Measurements from ENCODE around the gene LRRC7.
"Not testable (repeated sequence)": the region's sequence is repeated elsewhere in the genome, so short reads cannot be mapped to it uniquely, and the experiment has no call there.

The LRRC7 gene

DNA sequence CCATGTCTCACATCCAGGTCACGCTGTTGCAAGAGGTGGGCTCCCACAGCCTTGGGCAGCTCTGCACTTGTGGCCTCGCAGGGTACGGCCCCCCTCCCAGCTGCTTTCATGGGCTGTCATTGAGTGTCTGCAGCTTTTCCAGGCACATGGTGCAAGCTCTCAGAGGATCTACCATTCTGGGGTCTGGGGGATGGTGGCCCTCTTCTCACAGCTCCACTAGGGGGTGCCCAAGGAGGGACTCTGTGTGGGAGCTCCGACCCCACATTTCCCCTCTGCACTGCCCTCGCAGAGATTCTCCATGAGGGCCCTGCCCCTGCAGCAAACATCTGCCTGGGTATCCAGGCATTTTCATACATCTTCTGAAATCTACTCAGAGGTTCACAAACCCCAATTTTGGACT, 219.4 kb downstream of the LRRC7 start:
- no peak for FAIRE-seq

- FAIRE-seq, result no peak
Measured at GRCh38 chr1:69791311-69791710, 223.6 kb downstream of the LRRC7 start.

DNA sequence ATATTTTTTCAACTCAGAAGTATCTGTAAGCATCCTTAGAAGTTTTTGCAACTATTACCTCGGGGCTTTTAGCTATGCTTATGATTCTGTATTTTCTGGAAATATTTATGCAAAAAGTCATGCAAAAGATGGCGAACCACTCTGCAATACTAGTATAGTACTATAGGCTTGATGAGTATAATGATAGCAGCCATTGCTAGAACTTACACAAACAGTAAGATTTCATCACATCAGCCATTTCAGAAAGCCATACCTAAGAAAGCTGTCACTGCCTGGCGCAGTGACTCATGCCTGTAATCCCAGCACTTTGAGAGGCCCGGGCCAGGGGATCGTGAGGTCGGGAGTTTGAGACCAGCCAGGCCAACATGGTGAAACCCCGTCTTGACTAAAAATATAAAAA, 227.1 kb downstream of the LRRC7 start:
- no peak for FAIRE-seq

- FAIRE-seq, result no peak
Measured at GRCh38 chr1:69814926-69815325, 247.2 kb downstream of the LRRC7 start.

DNA sequence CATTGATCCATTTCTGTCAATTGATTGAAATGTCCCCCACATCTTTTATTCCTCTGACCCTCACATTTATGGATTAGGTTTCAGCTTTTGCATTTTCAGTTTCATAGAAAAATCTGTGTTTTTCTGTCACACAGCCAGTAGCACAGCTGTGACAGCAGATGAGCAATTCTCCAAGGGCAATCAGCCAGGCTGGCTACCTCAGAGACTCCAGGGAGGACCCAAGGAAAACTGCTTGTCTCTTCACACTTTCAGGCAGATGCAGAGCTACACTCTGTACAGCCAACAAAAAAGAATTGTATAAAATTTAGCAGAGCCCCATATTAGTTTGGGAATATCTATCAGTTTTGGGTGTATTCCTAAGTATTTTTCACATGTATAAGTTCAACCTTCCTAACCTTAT, 257.2 kb downstream of the LRRC7 start:
- FAIRE-seq, result no peak

GRCh38 chr1:69827732-69828131, 260.0 kb downstream of the LRRC7 start:
- no peak for FAIRE-seq

GRCh38 chr1:69833536-69833935, 265.8 kb downstream of the LRRC7 start:
- no peak for FAIRE-seq

DNA sequence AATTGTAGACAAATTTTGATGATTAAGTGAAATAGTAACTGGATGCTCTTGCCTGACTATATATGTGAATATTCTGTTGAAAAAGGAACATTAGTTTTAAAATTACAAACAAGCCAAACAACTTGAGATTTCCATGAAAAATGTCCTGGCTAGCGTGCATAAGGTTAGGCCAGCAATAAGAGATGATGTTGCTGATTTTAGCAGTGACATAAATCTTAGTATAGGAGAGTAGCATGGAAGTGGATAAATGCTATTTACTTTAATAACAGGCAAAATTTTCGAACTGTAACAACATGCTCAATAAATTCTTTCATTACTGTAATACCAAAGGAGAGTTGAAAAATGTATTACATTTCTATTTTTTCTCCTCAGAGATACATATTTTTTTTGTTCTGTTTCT, 266.6 kb downstream of the LRRC7 start:
- no peak for FAIRE-seq

- no peak for FAIRE-seq
Measured at GRCh38 chr1:69835955-69836354, 268.2 kb downstream of the LRRC7 start.

DNA sequence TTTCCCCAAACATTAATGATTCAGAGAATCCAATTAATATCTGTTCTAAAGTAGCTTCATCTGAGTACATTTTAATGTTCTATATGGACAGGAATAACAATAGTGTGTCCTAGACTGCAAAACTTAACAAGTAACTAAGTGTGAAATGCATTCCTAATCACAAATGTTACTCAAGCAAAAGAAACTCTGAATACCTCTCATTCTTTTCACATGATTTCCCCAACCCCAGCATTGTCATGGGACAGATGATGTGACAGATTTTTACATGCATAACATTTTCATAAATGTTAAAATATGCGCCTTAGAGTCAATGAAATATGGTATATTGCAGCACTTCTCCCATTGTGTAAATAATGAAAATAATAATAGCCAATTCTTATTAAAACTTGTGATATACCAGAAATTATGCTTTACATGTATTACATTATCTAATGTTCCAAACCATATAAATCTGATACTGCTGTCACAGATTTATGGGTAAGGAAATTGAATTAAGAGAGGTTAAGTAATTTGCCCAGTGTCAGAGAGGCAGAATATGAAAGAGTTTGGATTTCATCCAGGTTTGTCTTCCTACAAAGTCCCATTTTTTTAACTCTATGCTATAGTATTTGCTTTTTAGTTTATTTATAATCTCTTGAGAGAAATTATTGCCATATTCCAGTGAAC, 269.4 kb downstream of the LRRC7 start:
- no peak for FAIRE-seq

- FAIRE-seq, result no peak
Measured at GRCh38 chr1:69842326-69842725, 274.6 kb downstream of the LRRC7 start.

DNA sequence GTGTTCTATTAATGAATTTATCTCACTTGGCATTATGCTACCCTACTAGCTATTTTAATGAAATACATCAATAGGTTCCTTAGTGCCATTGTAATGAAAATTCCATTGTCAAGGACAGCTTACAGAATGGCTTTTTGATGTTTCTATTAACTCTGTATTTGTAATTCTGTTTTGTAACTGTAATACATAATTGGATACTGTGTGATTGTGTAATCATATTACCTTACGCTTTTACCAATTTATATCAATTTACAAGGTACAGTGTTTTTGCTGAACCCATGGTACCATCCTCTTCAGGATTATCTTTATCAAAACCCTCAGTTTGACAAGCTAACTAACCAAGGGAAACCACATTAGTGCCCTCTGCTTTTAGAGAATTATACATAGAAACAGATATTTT, 277.9 kb downstream of the LRRC7 start:
- no peak for FAIRE-seq

- FAIRE-seq, result no peak
Measured at GRCh38 chr1:69846267-69846666, 278.5 kb downstream of the LRRC7 start.

- no peak for FAIRE-seq
Measured at GRCh38 chr1:69847670-69848069, 279.9 kb downstream of the LRRC7 start.

DNA sequence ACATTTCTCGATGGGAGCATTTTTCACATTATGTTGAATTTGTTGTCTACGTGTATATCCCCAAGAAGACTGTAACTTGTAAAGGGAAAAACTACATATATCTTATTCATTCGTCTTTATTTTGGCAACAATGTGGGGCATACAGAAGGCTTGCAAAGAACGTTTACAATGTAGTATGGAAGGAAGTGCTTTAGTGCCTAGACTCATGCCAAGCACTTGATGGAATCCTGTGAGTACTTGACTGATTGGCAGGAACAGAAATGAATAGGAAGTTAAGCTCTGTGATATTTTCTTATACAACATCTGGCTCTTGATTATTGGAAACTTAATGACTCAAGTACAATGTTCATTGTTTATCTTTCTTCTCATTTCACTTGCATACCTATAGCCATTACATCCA, 284.4 kb downstream of the LRRC7 start:
- FAIRE-seq, result no peak

GRCh38 chr1:69852706-69853105, 285.0 kb downstream of the LRRC7 start:
- no peak for FAIRE-seq

DNA sequence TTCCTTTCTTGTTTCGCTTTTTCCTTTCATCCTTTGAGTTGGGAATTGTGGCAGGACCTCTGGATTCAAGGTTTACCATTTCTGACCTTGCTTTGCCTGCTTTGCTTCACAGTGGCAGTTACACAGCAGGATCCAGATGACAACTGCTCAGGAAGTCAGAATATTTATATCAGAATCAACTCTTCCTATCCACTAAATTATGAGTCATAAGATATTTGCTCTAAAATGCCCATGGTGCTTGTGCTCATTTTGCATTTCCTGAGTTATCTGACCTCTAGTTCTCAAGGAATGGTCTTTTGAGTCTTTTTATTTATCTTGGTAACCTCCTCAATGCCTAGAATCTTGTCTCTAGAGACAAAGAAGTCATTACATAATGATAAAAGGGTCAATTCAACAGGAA, 290.8 kb downstream of the LRRC7 start:
- FAIRE-seq, result no peak

DNA sequence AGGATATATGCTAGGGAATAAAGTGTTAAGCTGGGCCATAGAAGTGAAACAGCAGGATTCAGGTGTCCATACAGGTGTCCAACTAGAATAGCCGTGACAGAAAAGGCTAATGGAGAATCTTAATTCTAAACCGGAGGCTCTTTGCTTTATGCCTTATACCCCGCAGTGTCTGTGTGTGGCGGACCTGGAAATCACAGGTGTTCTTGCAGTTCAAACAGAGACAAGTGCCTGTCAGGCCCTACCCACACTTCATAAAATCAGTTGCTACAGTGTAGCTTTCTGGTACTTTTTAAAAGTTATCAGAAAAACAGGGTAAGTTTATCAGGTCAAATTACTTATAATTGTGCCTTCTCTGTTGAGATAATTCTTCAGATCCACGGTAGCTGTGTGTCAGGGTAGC, 293.9 kb downstream of the LRRC7 start:
- no peak for FAIRE-seq

DNA sequence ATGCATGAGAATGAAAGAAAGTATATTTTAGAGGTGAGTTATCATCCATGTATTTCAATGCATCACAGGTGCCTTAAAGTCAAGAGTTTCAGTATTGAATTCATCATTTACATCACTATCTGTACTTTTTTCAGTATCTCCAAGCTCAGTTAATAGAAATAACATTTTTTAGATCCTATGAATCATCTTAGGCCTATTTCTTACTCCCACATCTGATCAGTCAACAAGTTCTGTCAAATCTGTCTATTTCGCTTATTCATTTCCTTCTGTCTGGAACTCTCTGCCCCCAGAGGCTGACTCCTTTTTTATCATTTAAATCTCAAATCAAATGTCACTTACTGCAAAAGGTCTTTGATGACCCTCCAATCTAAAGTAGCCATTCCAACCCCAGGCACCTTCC, 295.2 kb downstream of the LRRC7 start:
- no peak for FAIRE-seq

DNA sequence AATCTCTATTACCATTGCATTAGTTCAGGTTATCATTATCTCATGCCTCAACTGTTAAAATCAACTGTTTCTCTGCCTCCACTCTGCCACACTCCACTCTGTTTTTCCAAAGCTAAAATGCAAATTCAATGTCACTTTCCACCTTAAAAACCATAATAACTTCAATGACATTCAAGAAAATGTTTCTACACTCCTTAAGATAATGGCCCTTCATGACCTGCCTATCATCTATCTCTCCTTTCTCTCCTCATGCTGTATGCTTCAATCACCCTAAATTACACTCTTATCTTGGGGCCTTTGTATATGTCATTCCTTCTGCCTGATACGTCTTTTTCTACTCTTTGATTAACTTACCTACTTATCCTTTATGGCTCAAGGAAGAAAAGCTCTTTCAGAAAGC, 296.0 kb downstream of the LRRC7 start:
- FAIRE-seq, result no peak

DNA sequence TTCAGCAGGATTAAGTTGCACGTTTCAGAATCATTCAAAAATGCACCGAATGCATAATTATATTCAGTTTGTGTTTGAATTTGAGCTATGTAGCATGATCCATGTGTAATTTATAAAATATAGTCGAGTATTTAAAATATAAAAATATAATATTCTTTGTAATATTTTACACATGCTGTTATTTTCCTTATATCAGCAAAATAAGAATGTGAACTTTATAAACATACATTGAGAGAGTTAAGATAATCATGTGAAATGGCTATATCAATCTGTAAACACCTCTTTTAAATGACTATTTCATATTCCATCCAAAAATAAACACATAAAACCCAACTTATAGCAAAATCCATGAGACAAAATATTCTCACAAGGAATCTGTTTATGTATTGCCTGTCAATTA, 303.7 kb downstream of the LRRC7 start:
- no peak for FAIRE-seq

DNA sequence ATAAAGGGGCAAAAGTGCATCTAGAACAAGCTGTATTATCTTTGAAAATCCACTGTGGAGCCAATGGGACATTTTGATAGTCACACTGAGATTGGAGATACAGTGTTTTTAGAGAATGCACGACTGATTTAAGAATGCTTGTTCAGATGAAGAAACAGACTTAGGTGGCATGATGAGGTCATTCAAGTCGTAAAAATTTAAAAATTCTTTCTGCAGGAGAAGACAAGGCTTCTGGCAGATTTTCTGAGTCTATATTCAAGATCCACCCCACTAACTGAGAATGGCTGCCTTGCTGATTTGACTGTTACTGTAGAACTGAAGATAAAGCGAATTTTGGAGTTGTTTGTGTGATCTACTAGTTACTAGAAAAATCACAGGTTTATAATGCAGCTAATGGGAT, 310.6 kb downstream of the LRRC7 start:
- FAIRE-seq, result no peak

GRCh38 chr1:69888016-69888415, 320.3 kb downstream of the LRRC7 start:
- not testable (repeated sequence) for FAIRE-seq

DNA sequence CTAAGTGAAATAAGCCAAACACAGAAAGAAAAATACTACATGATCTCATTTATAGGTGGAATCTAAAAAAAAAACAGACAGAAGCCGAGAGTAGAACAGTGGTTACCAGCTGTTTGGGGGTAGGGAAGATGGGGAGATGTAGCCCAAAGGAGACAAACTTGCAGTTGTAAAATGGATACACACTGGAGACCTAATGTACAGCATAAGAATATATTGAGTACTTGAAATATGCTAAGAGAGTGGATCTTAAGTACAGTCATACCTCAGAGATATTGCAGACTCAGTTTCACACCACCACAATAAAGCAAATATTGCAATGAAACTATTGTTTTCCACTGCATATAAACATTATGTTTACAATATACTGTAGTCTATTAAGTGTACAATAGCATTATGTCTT, 320.9 kb downstream of the LRRC7 start:
- no peak for FAIRE-seq

DNA sequence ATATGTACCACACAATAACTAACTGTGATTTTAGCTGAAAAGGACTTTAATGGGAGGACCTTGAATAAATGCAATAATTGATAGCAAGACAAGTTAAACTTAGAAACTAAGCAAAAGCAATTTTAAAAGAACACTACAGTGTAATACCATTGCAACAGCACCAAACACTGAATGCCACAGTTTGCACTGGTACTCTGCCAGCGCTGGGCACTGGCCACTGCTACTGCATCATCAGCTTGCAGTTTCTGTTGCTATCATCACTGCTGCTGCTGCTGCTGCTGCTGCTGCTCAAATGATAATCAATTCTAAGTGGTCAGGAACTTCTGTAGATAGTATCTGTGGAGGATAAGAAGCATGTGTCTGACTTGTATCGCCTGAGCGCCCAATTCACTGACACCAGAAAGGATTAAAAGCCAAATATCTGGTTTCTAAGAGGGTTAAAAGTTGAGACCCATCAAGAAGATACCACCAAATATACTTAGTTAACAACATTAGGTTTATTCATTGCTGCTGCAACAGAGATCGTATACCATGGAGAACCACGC, 330.8 kb downstream of the LRRC7 start:
- FAIRE-seq, result no peak

Measured in A204.1 (cell line).